ENCODE measurements around the gene ENPP6.

The ENPP6 gene

DNA sequence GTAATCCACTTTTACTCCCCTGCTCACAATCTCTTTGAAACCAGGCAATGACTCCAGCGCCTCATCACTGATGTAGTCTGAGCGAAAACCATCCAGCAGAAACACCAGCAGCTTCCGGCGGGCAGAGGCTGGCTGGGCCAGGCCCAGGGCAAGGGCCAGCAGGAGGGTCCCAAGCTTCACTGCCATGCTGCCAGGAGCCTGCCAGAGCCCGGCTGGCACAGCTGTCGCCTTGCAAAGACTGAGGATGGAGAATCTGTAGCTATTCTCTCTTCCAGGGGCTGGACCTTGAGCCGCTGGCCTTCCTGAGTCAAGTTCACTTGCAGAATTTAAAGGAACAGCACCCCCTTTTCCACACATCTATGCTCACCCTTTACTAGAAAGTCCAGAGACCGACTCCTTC is at the start of gene ENPP6:
Gene ENPP6 (minus strand): TSS at position 240 of the 400 bp plus-strand sequence. CDS start 54 bp downstream, at position 186.
- in situ Hi-C loops (cut with MboI; ENCODE audit: low pct_unique_long_range_greater_than_20kb, low sequenced_read_pairs, unreplicated experiment): no loop called here
- no peak for DNase-seq (ENCODE audit: low spot score)
- TF ChIP-seq, protein P1, sequence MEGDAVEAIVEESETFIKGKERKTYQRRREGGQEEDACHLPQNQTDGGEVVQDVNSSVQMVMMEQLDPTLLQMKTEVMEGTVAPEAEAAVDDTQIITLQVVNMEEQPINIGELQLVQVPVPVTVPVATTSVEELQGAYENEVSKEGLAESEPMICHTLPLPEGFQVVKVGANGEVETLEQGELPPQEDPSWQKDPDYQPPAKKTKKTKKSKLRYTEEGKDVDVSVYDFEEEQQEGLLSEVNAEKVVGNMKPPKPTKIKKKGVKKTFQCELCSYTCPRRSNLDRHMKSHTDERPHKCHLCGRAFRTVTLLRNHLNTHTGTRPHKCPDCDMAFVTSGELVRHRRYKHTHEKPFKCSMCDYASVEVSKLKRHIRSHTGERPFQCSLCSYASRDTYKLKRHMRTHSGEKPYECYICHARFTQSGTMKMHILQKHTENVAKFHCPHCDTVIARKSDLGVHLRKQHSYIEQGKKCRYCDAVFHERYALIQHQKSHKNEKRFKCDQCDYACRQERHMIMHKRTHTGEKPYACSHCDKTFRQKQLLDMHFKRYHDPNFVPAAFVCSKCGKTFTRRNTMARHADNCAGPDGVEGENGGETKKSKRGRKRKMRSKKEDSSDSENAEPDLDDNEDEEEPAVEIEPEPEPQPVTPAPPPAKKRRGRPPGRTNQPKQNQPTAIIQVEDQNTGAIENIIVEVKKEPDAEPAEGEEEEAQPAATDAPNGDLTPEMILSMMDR (IDR thresholded peaks at IDR 0.05; ENCODE audit: extremely low read depth, insufficient read depth, missing control alignments): no peak

DNA sequence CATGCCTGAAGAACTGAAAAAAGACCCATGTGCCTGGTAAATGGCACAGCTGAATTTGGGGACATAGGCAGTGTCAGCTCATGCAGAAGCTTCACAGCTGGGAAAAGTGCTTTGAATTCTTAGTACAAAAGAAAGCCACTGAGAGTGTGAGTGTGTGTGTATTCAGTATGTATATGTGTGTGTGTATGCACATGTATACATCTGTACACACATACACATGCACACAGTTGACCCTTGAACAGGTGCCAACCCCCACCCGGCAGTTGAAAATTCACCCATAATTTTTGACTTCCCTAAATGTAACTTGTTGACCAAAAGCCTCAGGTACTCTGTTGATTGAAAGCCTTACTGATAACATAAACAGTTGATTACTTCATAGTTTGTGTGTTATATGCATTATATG is 49.5 kb upstream of the ENPP6 start:
- TF ChIP-seq, protein P1 (IDR thresholded peaks at IDR 0.05; ENCODE audit: extremely low read depth, insufficient read depth, missing control alignments): no peak
- in situ Hi-C loops (cut with MboI; ENCODE audit: low pct_unique_long_range_greater_than_20kb, low sequenced_read_pairs, unreplicated experiment): loop anchor here (10.0 kb wide), 1 partner anchor 268 kb away; no protein-coding TSS in a partner anchor
- DNase-seq (ENCODE audit: low spot score): no peak

DNA sequence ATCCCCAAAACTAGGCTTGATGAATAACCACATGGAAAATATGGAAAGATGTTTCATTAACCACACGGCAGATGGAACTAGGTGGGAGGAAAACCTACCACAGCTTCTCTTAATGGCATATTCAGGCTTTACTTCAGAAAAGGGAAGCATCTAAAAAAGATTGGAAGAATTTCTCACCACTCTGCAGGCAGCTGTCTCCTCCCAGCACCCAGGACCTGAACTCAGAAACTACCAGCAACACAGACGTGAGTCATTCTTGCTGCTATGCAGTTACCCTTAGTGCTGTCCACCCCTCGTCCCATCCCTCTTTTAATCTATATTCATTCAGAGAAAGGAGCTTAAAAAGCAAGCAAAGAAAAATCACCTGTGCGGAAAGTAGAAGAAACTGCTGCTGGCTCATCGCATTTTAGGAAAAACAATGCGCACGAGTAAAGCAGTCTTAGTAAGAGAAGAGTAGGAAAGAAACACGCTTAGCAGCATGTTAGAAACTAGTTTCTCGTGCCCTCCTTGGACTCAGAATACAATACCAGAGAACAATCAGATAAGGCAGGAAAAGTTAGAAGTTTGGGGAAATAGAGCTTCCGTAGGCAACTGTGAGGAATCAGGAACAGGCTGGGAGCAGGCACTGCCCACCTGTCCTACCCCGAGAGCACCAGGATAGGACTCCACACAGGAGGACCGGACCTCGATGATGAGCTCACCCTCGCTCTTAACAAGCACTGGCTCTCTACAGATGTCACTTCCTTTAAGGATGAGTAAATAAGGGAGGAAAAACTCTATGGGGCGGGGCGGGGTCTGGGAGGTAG is 48.1 kb upstream of the ENPP6 start:
- no peak for DNase-seq (ENCODE audit: low spot score)
- in situ Hi-C loops (cut with MboI; ENCODE audit: low pct_unique_long_range_greater_than_20kb, low sequenced_read_pairs, unreplicated experiment): loop anchor here (10.0 kb wide), 1 partner anchor 269 kb away; no protein-coding TSS in a partner anchor
- TF ChIP-seq, protein P1 (IDR thresholded peaks at IDR 0.05; ENCODE audit: extremely low read depth, insufficient read depth, missing control alignments): no peak

DNA sequence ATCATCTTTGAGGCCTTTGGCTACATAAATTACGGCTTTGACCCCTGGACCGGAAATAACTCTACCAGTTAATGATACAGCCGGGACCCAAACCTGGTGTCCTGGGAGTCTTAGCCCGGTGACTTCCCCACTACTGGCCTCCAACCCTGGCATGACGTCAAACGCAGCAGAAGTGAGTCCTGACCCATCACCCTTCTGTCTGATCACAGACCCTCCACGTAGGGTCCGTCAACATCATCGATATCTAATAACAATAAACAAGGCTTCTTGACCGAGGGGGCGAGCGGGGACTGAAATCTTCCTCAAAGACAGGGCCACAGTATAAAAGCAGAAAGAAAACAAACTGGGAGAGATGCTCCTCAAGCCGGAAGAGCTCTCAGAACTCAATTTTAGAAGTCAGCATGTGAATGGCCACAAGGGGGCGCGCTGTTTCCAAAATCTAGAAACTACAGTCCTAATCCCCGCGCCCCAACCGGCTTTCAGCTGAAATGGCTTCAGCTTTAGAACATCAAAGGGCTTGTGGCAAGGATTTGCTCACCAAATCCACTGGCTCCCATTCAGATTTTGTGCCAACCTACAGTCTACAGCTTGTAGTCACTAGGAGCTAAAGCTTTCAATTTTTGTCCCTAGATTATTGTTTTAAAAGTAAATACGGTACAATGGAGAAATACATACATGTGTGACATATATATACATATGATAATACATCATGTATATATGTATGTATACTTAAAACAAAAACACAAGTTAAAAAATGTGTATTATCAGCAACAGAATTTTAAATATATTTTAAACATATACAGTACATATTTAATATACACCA is 46.4 kb upstream of the ENPP6 start:
- TF ChIP-seq, protein P1 (IDR thresholded peaks at IDR 0.05; ENCODE audit: extremely low read depth, insufficient read depth, missing control alignments): peak; percentile 74
- DNase-seq (ENCODE audit: low spot score): peak; percentile 69
- in situ Hi-C loops (cut with MboI; ENCODE audit: low pct_unique_long_range_greater_than_20kb, low sequenced_read_pairs, unreplicated experiment): loop anchor here (10.0 kb wide), 1 partner anchor 271 kb away; no protein-coding TSS in a partner anchor

DNA sequence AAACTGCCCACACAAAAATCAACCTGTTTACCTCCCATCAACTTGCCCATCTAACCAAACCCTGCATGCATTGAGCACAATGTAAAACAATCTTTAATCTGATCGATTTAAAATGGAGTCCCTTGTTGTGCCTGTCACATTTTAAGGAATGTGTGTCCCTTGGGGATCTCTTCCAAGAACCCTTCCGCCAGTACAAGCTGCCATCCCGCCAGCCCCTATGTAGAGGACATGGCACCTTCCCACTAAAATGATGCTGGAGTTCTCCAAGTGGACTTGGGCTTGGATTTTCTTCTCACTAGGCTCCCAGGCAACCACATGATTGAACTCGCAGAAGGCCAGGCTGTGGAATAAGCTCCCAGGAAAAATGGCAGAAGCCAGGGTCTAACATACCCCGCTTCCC is 45.8 kb upstream of the ENPP6 start:
- DNase-seq (ENCODE audit: low spot score): no peak
- in situ Hi-C loops (cut with MboI; ENCODE audit: low pct_unique_long_range_greater_than_20kb, low sequenced_read_pairs, unreplicated experiment): loop anchor here (10.0 kb wide), 1 partner anchor 271 kb away; no protein-coding TSS in a partner anchor
- TF ChIP-seq, protein P1 (IDR thresholded peaks at IDR 0.05; ENCODE audit: extremely low read depth, insufficient read depth, missing control alignments): no peak

DNA sequence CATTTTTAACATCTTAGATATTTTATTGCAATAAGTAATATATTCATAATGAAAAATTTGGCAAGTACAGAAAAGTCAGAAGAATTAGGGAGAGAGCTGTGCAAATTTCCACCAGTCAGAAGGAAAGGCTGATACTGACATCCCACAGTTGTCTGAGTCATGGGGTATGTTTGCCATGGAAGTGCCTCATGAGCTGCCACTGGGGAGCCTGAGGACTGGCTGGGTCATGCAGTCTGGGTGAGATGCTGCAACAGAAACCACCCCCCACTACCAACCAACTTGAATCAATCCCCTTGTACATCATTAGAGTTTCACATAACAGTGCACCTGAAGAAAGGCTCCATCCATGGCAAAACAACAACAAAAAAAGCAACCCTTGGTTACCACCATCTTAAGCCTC is 45.2 kb upstream of the ENPP6 start:
- in situ Hi-C loops (cut with MboI; ENCODE audit: low pct_unique_long_range_greater_than_20kb, low sequenced_read_pairs, unreplicated experiment): loop anchor here (10.0 kb wide), 1 partner anchor 272 kb away; no protein-coding TSS in a partner anchor
- TF ChIP-seq, protein P1 (IDR thresholded peaks at IDR 0.05; ENCODE audit: extremely low read depth, insufficient read depth, missing control alignments): no peak
- no peak for DNase-seq (ENCODE audit: low spot score)
